HG03060 (cell line): ENCODE results near the gene GLG1.
"Not testable (repeated sequence)": the region's sequence is repeated elsewhere in the genome, so short reads cannot be mapped to it uniquely, and the experiment has no call there.

Experiments used
- ATAC-seq: cut with Tn5 transposase; IDR thresholded peaks from one replicate; pipeline ENCODE4 v1.9.1; 2021; ENCODE audit warnings: low read depth, moderate number of reproducible peaks; ENCODE audit not compliant: unreplicated experiment

The GLG1 gene

GRCh38 chr16:74606521-74607309 is at the start of gene GLG1:
GLG1 (minus strand) TSS chr16:74607114; CDS start chr16:74607094, 20 bp downstream.
- peak; percentile 77 for ATAC-seq

GRCh38 chr16:74654536-74655050 is 47.7 kb upstream of the GLG1 start:
- no peak for ATAC-seq

GRCh38 chr16:74652883-74653282 is 46.0 kb upstream of the GLG1 start:
- not testable (repeated sequence) for ATAC-seq

- ATAC-seq = no peak
Measured at GRCh38 chr16:74652249-74652648, 45.3 kb upstream of the GLG1 start.

- ATAC-seq = no peak
Measured at GRCh38 chr16:74651841-74652240, 44.9 kb upstream of the GLG1 start.

- no peak for ATAC-seq
Measured at GRCh38 chr16:74650966-74651567, 44.2 kb upstream of the GLG1 start.

- no peak for ATAC-seq
Measured at GRCh38 chr16:74649839-74650504, 43.1 kb upstream of the GLG1 start.

- no peak for ATAC-seq
Measured at GRCh38 chr16:74641969-74642368, 35.1 kb upstream of the GLG1 start.

GRCh38 chr16:74637742-74638453 is 31.0 kb upstream of the GLG1 start:
- ATAC-seq = no peak

GRCh38 chr16:74635303-74635702 is 28.4 kb upstream of the GLG1 start:
- no peak for ATAC-seq

GRCh38 chr16:74633686-74634085 is 26.8 kb upstream of the GLG1 start:
- ATAC-seq = no peak

- ATAC-seq = no peak
Measured at GRCh38 chr16:74627506-74628220, 20.7 kb upstream of the GLG1 start.

GRCh38 chr16:74626741-74627416 is 20.0 kb upstream of the GLG1 start:
- no peak for ATAC-seq

GRCh38 chr16:74625500-74626350 is 18.8 kb upstream of the GLG1 start:
- ATAC-seq = no peak

- no peak for ATAC-seq
Measured at GRCh38 chr16:74623839-74624235, 16.9 kb upstream of the GLG1 start.

- ATAC-seq = no peak
Measured at GRCh38 chr16:74623214-74623838, 16.4 kb upstream of the GLG1 start.

GRCh38 chr16:74622005-74622404 is 15.1 kb upstream of the GLG1 start:
- no peak for ATAC-seq

GRCh38 chr16:74617206-74617788 is 10.4 kb upstream of the GLG1 start:
- no peak for ATAC-seq
